ENCODE measurements around the gene PRPF40A.

Gene PRPF40A

GRCh38 chr2:152622219-152622618 lies 95.0 kb downstream of the PRPF40A start:
- peaks cover 17% of the 10 kb centered on the region for H3K4me1 ChIP-seq (ENCODE audit: control insufficient read depth, insufficient read depth, low read length, poor library complexity, severe bottlenecking)
- H3K36me3 ChIP-seq (ENCODE audit: control insufficient read depth, insufficient read depth, low read length): peaks cover 49% of the 10 kb centered on the region
- 90 to 94% methylated on average over 2 of the region's 3 CpGs for WGBS, 2 experiments (ENCODE audit: insufficient coverage in 2 of 2)
- H3K27ac ChIP-seq (ENCODE audit: low read depth, low read length, severe bottlenecking): no peak overlapping the region
- no peak overlapping the region for H3K4me3 ChIP-seq (ENCODE audit: extremely low read depth, insufficient read depth, low read length, poor library complexity, severe bottlenecking)
- no peaks in the 10 kb centered on the region for H3K9me3 ChIP-seq (ENCODE audit: control insufficient read depth, low read length)

- Histone ChIP-seq H3K4me1 (ENCODE audit: control insufficient read depth, insufficient read depth, low read length, poor library complexity, severe bottlenecking) (peaks cover 17% of the 10 kb centered on the region), H3K27ac (ENCODE audit: low read depth, low read length, severe bottlenecking) (no peak overlapping the region), H3K4me3 (ENCODE audit: extremely low read depth, insufficient read depth, low read length, poor library complexity, severe bottlenecking) (no peak overlapping the region), H3K9me3 (ENCODE audit: control insufficient read depth, low read length) (no peaks in the 10 kb centered on the region), H3K36me3 (ENCODE audit: control insufficient read depth, insufficient read depth, low read length) (peaks cover 57% of the 10 kb centered on the region)
- WGBS, 2 experiments (ENCODE audit: insufficient coverage in 2 of 2): 96 to 100% methylated on average over 3 to 4 of the region's 9 CpGs
Measured at GRCh38 chr2:152620985-152621384, 96.3 kb downstream of the PRPF40A start.

- Histone ChIP-seq H3K4me1 (ENCODE audit: control insufficient read depth, insufficient read depth, low read length, poor library complexity, severe bottlenecking) (peaks cover 17% of the 10 kb centered on the region), H3K36me3 (ENCODE audit: control insufficient read depth, insufficient read depth, low read length) (peaks cover 62% of the 10 kb centered on the region), H3K27ac (ENCODE audit: low read depth, low read length, severe bottlenecking) (no peak overlapping the region), H3K4me3 (ENCODE audit: extremely low read depth, insufficient read depth, low read length, poor library complexity, severe bottlenecking) (no peak overlapping the region), H3K9me3 (ENCODE audit: control insufficient read depth, low read length) (no peaks in the 10 kb centered on the region)
- 90 to 91% methylated on average over 6 of the region's 7 CpGs for WGBS, 2 experiments (ENCODE audit: insufficient coverage in 2 of 2)
Measured at GRCh38 chr2:152620208-152620607, 97.1 kb downstream of the PRPF40A start.

- Histone ChIP-seq H3K4me3 (ENCODE audit: extremely low read depth, insufficient read depth, low read length, poor library complexity, severe bottlenecking) (no peak overlapping the region), H3K9me3 (ENCODE audit: control insufficient read depth, low read length) (no peaks in the 10 kb centered on the region), H3K36me3 (ENCODE audit: control insufficient read depth, insufficient read depth, low read length) (peaks cover 68% of the 10 kb centered on the region), H3K27ac (ENCODE audit: low read depth, low read length, severe bottlenecking) (no peak overlapping the region), H3K4me1 (ENCODE audit: control insufficient read depth, insufficient read depth, low read length, poor library complexity, severe bottlenecking) (peaks cover 5% of the 10 kb centered on the region)
- 92 to 96% methylated on average over 4 of the region's 5 CpGs for WGBS, 2 experiments (ENCODE audit: insufficient coverage in 2 of 2)
Measured at GRCh38 chr2:152618193-152618564, 99.1 kb downstream of the PRPF40A start.

GRCh38 chr2:152617456-152618192 lies 99.6 kb downstream of the PRPF40A start:
- Histone ChIP-seq H3K4me3 (ENCODE audit: extremely low read depth, insufficient read depth, low read length, poor library complexity, severe bottlenecking) (no peak overlapping the region), H3K4me1 (ENCODE audit: control insufficient read depth, insufficient read depth, low read length, poor library complexity, severe bottlenecking) (no peaks in the 10 kb centered on the region), H3K27ac (ENCODE audit: low read depth, low read length, severe bottlenecking) (no peak overlapping the region), H3K36me3 (ENCODE audit: control insufficient read depth, insufficient read depth, low read length) (peaks cover 68% of the 10 kb centered on the region), H3K9me3 (ENCODE audit: control insufficient read depth, low read length) (no peaks in the 10 kb centered on the region)
- WGBS, 2 experiments (ENCODE audit: insufficient coverage in 2 of 2): 92 to 100% methylated on average over 1 to 2 of the region's 4 CpGs

GRCh38 chr2:152615177-152615576 lies 102.1 kb downstream of the PRPF40A start:
- Histone ChIP-seq H3K4me1 (ENCODE audit: control insufficient read depth, insufficient read depth, low read length, poor library complexity, severe bottlenecking) (peaks cover 3% of the 10 kb centered on the region), H3K4me3 (ENCODE audit: extremely low read depth, insufficient read depth, low read length, poor library complexity, severe bottlenecking) (no peak overlapping the region), H3K36me3 (ENCODE audit: control insufficient read depth, insufficient read depth, low read length) (peaks cover 55% of the 10 kb centered on the region), H3K27ac (ENCODE audit: low read depth, low read length, severe bottlenecking) (no peak overlapping the region), H3K9me3 (ENCODE audit: control insufficient read depth, low read length) (no peaks in the 10 kb centered on the region)
- 88 to 97% methylated on average over 3 of the region's 5 CpGs for WGBS, 2 experiments (ENCODE audit: insufficient coverage in 2 of 2)

- Histone ChIP-seq H3K4me1 (ENCODE audit: control insufficient read depth, insufficient read depth, low read length, poor library complexity, severe bottlenecking) (peaks cover 3% of the 10 kb centered on the region), H3K27ac (ENCODE audit: low read depth, low read length, severe bottlenecking) (no peak overlapping the region), H3K36me3 (ENCODE audit: control insufficient read depth, insufficient read depth, low read length) (peaks cover 41% of the 10 kb centered on the region), H3K9me3 (ENCODE audit: control insufficient read depth, low read length) (no peaks in the 10 kb centered on the region), H3K4me3 (ENCODE audit: extremely low read depth, insufficient read depth, low read length, poor library complexity, severe bottlenecking) (no peak overlapping the region)
- WGBS, 2 experiments (ENCODE audit: insufficient coverage in 2 of 2): 89% methylated on average over 1 of the region's 2 CpGs; no CpG with 5 or more reads in 1 of the 2 experiments
Measured at GRCh38 chr2:152613235-152613634, 104.0 kb downstream of the PRPF40A start.

- H3K4me3 ChIP-seq (ENCODE audit: extremely low read depth, insufficient read depth, low read length, poor library complexity, severe bottlenecking): no peak overlapping the region
- H3K4me1 ChIP-seq (ENCODE audit: control insufficient read depth, insufficient read depth, low read length, poor library complexity, severe bottlenecking): peaks cover 3% of the 10 kb centered on the region
- H3K27ac ChIP-seq (ENCODE audit: low read depth, low read length, severe bottlenecking): no peak overlapping the region
- 95 to 98% methylated on average over 3 to 4 of the region's 5 CpGs for WGBS, 2 experiments (ENCODE audit: insufficient coverage in 2 of 2)
- peaks cover 33% of the 10 kb centered on the region for H3K36me3 ChIP-seq (ENCODE audit: control insufficient read depth, insufficient read depth, low read length)
- H3K9me3 ChIP-seq (ENCODE audit: control insufficient read depth, low read length): no peaks in the 10 kb centered on the region
Measured at GRCh38 chr2:152611458-152612231, 105.6 kb downstream of the PRPF40A start.

GRCh38 chr2:152609699-152610098 lies 107.6 kb downstream of the PRPF40A start:
- peaks cover 21% of the 10 kb centered on the region for H3K36me3 ChIP-seq (ENCODE audit: control insufficient read depth, insufficient read depth, low read length)
- 93% methylated on average over 1 of the region's 1 CpG; no CpG with 5 or more reads in 1 of the 2 experiments for WGBS, 2 experiments (ENCODE audit: insufficient coverage in 2 of 2)

GRCh38 chr2:152609154-152609553 lies 108.1 kb downstream of the PRPF40A start:
- H3K27ac ChIP-seq (ENCODE audit: low read depth, low read length, severe bottlenecking): no peak overlapping the region
- no peaks in the 10 kb centered on the region for H3K9me3 ChIP-seq (ENCODE audit: control insufficient read depth, low read length)
- peaks cover 3% of the 10 kb centered on the region for H3K4me1 ChIP-seq (ENCODE audit: control insufficient read depth, insufficient read depth, low read length, poor library complexity, severe bottlenecking)
- WGBS, 2 experiments (ENCODE audit: insufficient coverage in 2 of 2): 40 to 87% methylated on average over 1 to 2 of the region's 2 CpGs
- peaks cover 21% of the 10 kb centered on the region for H3K36me3 ChIP-seq (ENCODE audit: control insufficient read depth, insufficient read depth, low read length)
- H3K4me3 ChIP-seq (ENCODE audit: extremely low read depth, insufficient read depth, low read length, poor library complexity, severe bottlenecking): no peak overlapping the region

More at GRCh38 chr2:152609699-152610098, 107.6 kb downstream of the PRPF40A start:
- Histone ChIP-seq H3K9me3 (ENCODE audit: control insufficient read depth, low read length) (no peaks in the 10 kb centered on the region), H3K4me3 (ENCODE audit: extremely low read depth, insufficient read depth, low read length, poor library complexity, severe bottlenecking) (no peak overlapping the region), H3K27ac (ENCODE audit: low read depth, low read length, severe bottlenecking) (no peak overlapping the region), H3K4me1 (ENCODE audit: control insufficient read depth, insufficient read depth, low read length, poor library complexity, severe bottlenecking) (peaks cover 3% of the 10 kb centered on the region)
